ENCODE measurements around the gene GABRB1.

DNA sequence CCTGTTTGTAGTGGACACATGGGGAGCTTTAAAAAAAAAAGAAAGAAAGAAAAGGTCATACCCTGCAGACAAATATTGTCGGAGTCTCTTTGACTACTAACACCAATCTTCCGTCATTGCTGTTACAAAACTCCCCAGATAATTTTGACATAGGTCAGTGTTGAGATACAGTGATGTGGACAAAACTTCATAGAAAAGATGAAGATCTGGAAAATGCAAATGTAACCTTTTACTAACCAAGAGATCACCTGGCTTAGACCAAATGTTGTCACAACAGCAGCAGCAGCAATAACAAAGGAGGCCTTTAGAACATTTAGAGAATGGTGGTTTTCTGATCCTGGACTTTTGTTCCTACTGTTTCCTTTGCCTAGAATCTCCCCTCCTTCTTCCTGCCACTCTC, 440.2 kb downstream of the GABRB1 start:
- TF ChIP-seq, protein P1, sequence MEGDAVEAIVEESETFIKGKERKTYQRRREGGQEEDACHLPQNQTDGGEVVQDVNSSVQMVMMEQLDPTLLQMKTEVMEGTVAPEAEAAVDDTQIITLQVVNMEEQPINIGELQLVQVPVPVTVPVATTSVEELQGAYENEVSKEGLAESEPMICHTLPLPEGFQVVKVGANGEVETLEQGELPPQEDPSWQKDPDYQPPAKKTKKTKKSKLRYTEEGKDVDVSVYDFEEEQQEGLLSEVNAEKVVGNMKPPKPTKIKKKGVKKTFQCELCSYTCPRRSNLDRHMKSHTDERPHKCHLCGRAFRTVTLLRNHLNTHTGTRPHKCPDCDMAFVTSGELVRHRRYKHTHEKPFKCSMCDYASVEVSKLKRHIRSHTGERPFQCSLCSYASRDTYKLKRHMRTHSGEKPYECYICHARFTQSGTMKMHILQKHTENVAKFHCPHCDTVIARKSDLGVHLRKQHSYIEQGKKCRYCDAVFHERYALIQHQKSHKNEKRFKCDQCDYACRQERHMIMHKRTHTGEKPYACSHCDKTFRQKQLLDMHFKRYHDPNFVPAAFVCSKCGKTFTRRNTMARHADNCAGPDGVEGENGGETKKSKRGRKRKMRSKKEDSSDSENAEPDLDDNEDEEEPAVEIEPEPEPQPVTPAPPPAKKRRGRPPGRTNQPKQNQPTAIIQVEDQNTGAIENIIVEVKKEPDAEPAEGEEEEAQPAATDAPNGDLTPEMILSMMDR (conservative IDR thresholded peaks at IDR 0.05; ENCODE audit: low read depth, low read length): no peak
- no peak for TF ChIP-seq EZH2phosphoT487 (IDR thresholded peaks at IDR 0.05; ENCODE audit: borderline replicate concordance, low read length)
- TF ChIP-seq EZH2 (IDR thresholded peaks at IDR 0.05; ENCODE audit: low read length, unreplicated experiment): no peak
